Astrocyte of the hippocampus (primary cell): ENCODE data around the gene ETFB.

Experiments
- DNase-seq: peaks from one replicate; pipeline ENCODE4 v3.0.0; 2011; ENCODE audit warnings: low read depth, low spot score

Gene ETFB

GRCh38 chr19:51295382-51296126, 70.6 kb downstream of the ETFB start:
- no peak for DNase-seq
